ENCODE data around the gene KIF18B. TPM values are rescaled to one million over a fixed set of nuclear protein-coding genes. Genes with fewer than 3 reads are reported as not detected.

The KIF18B gene
- total and polyA plus RNA-seq, 2 donors from 2014 or later: 0.44 TPM; not detected in 1

DNA sequence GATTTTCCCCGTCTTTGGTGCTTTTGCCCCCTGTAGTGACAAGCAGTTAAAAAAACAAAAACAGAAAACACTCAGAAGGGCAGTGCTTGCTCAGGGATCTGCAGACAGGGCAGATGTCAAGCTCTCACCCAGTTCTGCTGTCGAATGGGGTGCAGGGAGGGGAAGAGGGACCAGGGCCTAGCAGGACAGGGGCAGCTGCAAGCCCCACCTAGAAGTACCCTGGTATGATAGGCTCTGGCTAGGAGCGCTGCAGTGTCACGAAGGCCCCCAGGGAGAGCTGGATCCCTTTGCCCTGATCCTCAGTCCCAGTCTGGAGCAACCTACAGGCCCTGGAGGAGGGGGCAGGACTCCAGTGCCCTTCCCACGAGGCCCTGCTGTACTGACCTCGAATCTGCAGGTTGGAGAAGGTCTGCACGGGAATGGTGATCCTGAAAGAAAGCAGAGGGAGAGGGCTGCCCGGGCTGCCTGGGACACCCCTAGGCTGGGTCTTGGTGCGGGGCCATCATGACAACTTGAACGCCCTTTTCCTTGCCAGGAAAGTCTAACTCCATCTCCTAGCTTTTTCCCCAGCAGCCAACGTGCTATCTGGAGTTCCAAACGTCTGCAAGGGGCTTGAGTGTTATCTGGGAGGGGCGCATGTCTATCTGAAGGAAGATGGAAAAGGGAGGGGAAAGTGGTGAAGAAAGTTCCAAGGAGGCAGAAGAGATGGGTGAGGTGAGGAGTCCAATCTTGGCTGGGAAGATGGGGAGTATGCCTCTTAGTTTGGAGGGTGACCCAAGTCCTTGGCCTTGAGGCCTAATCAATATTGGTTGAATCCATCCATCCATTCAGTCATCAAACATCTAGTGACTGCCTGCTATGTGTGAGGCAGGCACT, 37.1 kb downstream of the KIF18B start:
- Histone ChIP-seq H3K27me3 (ENCODE audit: control insufficient read depth, insufficient read depth, low read length) (no peaks in the 10 kb centered on the region), H3K4me3 (ENCODE audit: low read length in 3 of 3) (no peak overlapping the region), H3K36me3 (ENCODE audit: control insufficient read depth in 2 of 3, insufficient read depth in 3 of 3, low read length in 3 of 3) (no peaks in the 10 kb centered on the region), H3K9ac (ENCODE audit: low read length in 3 of 3) (no peak overlapping the region), H3K27ac (ENCODE audit: low read depth in 2 of 2, low read length in 2 of 2) (no peak overlapping the region), H3K4me1 (ENCODE audit: control insufficient read depth in 2 of 3, insufficient read depth in 2 of 3, low read depth in 1 of 3, low read length in 3 of 3) (peaks cover 0 to 5% (median 0%) of the 10 kb centered on the region in 3 donors), H3K9me3 (ENCODE audit: control insufficient read depth in 2 of 3, insufficient read depth in 1 of 3, low read length in 3 of 3) (no peaks in the 10 kb centered on the region)
- no peak for TF ChIP-seq CTCF (IDR thresholded peaks at IDR 0.05; ENCODE audit: borderline replicate concordance, extremely low read depth, insufficient read depth)
- intact Hi-C loops (cut with DNase I): no loop called here
- no peak for DNase-seq
- FAIRE-seq: no peak

DNA sequence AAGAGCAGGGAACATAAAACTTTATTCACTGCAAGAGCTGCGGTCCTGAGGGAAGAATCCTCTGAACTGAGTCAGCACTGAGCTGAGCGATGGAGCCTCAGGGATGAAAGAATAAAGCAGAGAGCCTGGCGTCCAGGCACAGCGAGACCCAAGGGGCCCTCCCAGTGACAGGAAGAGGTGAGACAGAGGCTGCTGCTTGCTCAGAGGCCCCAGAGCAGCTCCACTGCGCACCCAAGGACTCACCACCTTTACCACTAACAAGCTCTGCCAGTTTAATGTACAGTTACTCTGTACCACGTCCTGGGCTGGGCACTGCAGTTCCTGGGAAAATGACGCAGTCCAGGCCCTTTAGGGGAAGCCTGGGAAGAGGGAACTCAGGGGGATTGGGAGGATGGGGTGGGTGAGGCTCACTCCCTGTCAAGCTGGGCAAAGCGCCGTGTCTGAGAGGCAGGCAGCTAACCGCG, 37.9 kb downstream of the KIF18B start:
- no peak for TF ChIP-seq CTCF (IDR thresholded peaks at IDR 0.05; ENCODE audit: borderline replicate concordance, extremely low read depth, insufficient read depth)
- no peak overlapping the region for H3K4me3 ChIP-seq (ENCODE audit: low read length in 3 of 3)
- no peaks in the 10 kb centered on the region for H3K9me3 ChIP-seq (ENCODE audit: control insufficient read depth in 2 of 3, insufficient read depth in 1 of 3, low read length in 3 of 3)
- no peak for FAIRE-seq
- H3K36me3 ChIP-seq (ENCODE audit: control insufficient read depth in 2 of 3, insufficient read depth in 3 of 3, low read length in 3 of 3): no peaks in the 10 kb centered on the region
- DNase-seq: no peak
- H3K27ac ChIP-seq (ENCODE audit: low read depth in 2 of 2, low read length in 2 of 2): no peak overlapping the region
- no peaks in the 10 kb centered on the region for H3K27me3 ChIP-seq (ENCODE audit: control insufficient read depth, insufficient read depth, low read length)
- H3K4me1 ChIP-seq (ENCODE audit: control insufficient read depth in 2 of 3, insufficient read depth in 2 of 3, low read depth in 1 of 3, low read length in 3 of 3): peaks cover 0 to 6% (median 5%) of the 10 kb centered on the region in 3 donors
- intact Hi-C loops (cut with DNase I): no loop called here
- H3K9ac ChIP-seq (ENCODE audit: low read length in 3 of 3): no peak overlapping the region

DNA sequence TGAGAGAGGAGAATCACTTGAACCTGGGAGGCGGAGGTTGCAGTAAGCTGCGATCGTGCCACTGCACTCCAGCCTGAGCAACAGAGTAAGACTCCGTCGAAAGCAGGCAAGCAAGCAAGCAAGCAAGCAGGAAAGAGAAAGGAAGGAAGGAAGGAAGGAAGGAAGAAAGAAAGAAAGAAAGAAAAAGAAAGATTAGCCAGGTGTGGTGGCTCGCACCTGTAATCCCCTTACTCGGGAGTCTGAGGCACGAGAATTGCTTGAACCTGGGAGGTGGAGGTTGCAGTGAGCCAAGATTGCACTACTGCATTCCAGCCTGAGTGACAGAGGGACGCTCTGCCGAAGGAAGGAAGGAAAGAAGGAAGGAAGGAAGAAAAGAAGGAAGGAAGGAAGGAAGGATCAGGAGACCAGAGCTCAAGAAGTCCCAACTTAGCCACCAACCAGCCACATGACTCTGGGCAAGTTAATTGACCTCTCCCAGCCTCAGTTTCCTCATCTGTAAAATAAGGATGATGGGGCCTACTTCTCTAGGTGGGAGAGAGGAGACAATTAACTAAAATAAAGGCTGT, 38.7 kb downstream of the KIF18B start:
- FAIRE-seq: no peak
- no peaks in the 10 kb centered on the region for H3K27me3 ChIP-seq (ENCODE audit: control insufficient read depth, insufficient read depth, low read length)
- TF ChIP-seq CTCF (IDR thresholded peaks at IDR 0.05; ENCODE audit: borderline replicate concordance, extremely low read depth, insufficient read depth): no peak
- H3K9ac ChIP-seq (ENCODE audit: low read length in 3 of 3): no peak overlapping the region
- intact Hi-C loops (cut with DNase I): no loop called here
- no peak overlapping the region for H3K27ac ChIP-seq (ENCODE audit: low read depth in 2 of 2, low read length in 2 of 2)
- H3K4me1 ChIP-seq (ENCODE audit: control insufficient read depth in 2 of 3, insufficient read depth in 2 of 3, low read depth in 1 of 3, low read length in 3 of 3): peaks cover 0 to 7% (median 5%) of the 10 kb centered on the region in 3 donors
- H3K9me3 ChIP-seq (ENCODE audit: control insufficient read depth in 2 of 3, insufficient read depth in 1 of 3, low read length in 3 of 3): no peaks in the 10 kb centered on the region
- H3K4me3 ChIP-seq (ENCODE audit: low read length in 3 of 3): no peak overlapping the region
- H3K36me3 ChIP-seq (ENCODE audit: control insufficient read depth in 2 of 3, insufficient read depth in 3 of 3, low read length in 3 of 3): no peaks in the 10 kb centered on the region
- no peak for DNase-seq
